AG09309 (cell line): ENCODE measurements around the gene CCDC18.
A peak's percentile ranks its signal among the peaks of the same experiment; 100 is the strongest.
"Not testable (repeated sequence)": the region's sequence is repeated elsewhere in the genome, so short reads cannot be mapped to it uniquely, and the experiment has no call there.

Source experiments
- DNase-seq: peaks from one replicate; pipeline ENCODE4 v3.0.0-alpha.2; 2010; ENCODE audit warnings: low read depth
- H3K4me3 ChIP-seq: 2 replicates; pipeline ENCODE4 v1.5.1; 2011; ENCODE audit warnings: mild to moderate bottlenecking, low read depth, low read length, moderate library complexity; ENCODE audit not compliant: control insufficient read depth
- CTCF ChIP-seq: IDR thresholded peaks from 2 replicates; pipeline ENCODE4 v1.5.1; 2011; ENCODE audit warnings: mild to moderate bottlenecking, low read depth, low read length, inconsistent platforms; ENCODE audit not compliant: insufficient read depth, control insufficient read depth; ENCODE audit errors: missing control alignments

The CCDC18 gene

GRCh38 chr1:93252598-93252997 lies 72.1 kb downstream of the CCDC18 start:
- no peak for TF ChIP-seq CTCF

GRCh38 chr1:93253516-93253915 lies 73.0 kb downstream of the CCDC18 start:
- H3K4me3 ChIP-seq, result no peak overlapping the region
- DNase-seq, result no peak
- TF ChIP-seq CTCF, result no peak

More at GRCh38 chr1:93252598-93252997, 72.1 kb downstream of the CCDC18 start:
- no peak overlapping the region for H3K4me3 ChIP-seq
- DNase-seq, result no peak

DNA sequence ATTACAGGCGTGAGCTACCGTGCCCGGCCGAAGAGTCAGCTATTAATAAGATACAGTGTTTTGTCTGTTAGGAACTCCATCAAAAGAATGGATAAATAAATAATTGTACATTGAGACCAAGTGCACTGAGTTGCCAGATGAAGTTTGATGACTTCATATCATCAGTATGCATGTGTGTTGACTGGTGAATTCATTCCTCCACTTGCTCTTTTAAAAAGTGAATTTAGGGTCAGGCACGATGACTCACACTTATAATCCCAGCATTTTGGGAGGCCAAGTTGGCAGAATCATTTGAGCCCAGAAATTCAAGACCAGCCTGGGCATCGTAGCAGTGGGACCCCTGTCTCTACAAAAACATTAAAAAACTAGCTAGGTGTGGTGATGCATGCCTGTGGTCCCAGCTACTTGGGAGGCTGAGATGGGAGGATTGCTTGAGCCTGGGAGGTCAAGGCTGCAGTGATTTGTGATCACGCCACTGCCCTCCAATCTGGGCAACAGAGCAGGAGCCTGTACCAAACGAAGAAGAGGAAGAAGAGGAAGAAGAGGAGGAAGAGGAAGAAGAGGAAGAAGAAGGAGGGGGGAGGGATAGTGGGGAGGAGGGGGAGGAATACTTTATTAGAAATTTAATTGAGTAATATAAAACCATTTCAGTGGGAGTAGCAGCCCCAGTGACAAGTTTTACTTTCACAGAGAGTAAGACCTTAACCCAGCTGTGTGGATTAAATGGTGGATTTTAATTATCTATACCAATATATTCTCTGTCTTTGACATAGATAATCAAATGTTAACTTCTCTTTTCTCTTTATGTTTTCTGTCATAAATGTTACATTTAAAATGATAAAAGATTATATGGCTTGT lies 74.9 kb downstream of the CCDC18 start:
- no peak for TF ChIP-seq CTCF
- DNase-seq, result peak; percentile 24
- no peak overlapping the region for H3K4me3 ChIP-seq

DNA sequence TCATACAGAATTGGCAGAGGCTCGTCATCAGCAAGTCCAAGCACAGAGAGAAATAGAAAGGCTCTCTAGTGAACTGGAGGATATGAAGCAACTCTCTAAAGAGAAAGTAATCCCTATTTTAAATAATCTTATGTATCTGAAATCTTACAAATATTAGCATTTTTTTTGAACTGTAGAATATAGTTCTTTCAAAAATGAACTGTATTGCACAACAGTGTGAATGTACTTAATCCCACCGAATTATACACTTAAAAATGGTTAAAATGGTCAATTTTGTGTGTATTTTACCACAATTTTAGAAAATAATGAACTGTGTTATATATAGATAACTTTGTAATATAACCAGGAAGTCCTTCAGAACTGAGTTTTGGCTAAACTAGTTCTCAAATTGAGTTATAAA lies 75.9 kb downstream of the CCDC18 start:
- no peak for DNase-seq
- no peak overlapping the region for H3K4me3 ChIP-seq
- no peak for TF ChIP-seq CTCF

GRCh38 chr1:93257889-93258288 lies 77.4 kb downstream of the CCDC18 start:
- DNase-seq, result no peak
- no peak for TF ChIP-seq CTCF
- H3K4me3 ChIP-seq, result no peak overlapping the region

GRCh38 chr1:93260726-93261125 lies 80.2 kb downstream of the CCDC18 start:
- H3K4me3 ChIP-seq, DNase-seq: not testable (repeated sequence)

DNA sequence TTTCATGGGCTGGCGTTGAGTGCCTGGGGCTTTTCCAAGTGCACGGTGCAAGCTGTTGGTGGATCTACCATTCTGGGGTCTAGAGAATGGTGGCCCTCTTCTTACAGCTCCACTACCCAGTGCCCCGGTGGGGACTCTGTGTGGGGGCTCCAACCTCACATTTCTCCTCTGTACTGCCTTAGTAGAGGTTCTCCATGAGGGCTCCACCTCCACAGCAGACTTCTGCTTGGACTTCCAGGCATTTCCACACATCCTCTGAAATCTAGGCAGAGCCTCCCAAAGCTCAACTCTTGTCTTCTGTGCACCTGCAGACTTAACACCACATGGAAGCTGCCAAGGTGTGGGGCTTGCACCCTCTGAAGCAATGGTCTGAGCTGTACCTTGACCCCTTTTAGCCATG lies 82.1 kb downstream of the CCDC18 start:
- no peak for TF ChIP-seq CTCF
- H3K4me3 ChIP-seq, result no peak overlapping the region
- DNase-seq, result no peak

DNA sequence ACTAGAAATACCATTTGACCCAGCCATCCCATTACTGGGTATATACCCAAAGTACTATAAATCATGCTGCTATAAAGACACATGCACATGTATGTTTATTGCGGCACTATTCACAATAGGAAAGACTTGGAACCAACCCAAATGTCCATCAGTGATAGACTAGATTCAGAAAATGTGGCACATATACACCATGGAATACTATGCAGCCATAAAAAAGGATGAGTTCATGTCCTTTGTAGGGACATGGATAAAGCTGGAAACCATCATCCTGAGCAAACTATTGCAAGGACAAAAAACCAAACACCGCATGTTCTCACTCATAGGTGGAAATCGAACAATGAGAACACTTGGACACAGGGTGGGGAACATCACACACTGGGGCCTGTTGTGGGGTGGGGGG lies 88.4 kb downstream of the CCDC18 start:
- not testable (repeated sequence) for DNase-seq, H3K4me3 ChIP-seq

- H3K4me3 ChIP-seq, DNase-seq: not testable (repeated sequence)
Observed at GRCh38 chr1:93275262-93275633, 94.7 kb downstream of the CCDC18 start.
